ENCODE measurements around the gene ZNF383.
"Not testable (repeated sequence)": the region's sequence is repeated elsewhere in the genome, so short reads cannot be mapped to it uniquely, and the experiment has no call there.

Gene ZNF383

DNA sequence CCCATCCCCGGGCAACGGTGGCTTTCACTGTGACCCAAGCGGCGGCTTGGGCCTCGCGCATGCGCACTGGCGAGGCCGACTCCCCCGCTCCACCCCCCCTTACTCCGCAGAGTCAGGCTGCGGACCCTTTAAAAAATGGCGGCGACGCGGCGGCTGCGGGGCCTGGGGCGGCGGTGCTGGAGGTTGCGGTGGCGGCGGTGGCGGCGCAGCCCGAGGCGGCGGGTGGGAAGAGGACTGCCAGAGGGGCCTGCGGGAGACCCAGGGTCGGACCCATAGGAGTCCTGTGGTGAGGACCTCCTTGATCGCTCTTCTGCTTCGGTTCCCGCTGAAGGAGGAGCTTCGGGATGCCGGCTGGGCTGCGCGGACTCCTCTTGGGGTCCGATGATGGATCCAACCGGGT is 76.2 kb downstream of the ZNF383 start:
- DNase-seq: not testable (repeated sequence)
